ENCODE measurements around the gene GMCL1.
"Not testable (repeated sequence)": the region's sequence is repeated elsewhere in the genome, so short reads cannot be mapped to it uniquely, and the experiment has no call there.

GMCL1 gene

GRCh38 chr2:69829256-69830044 is at the start of gene GMCL1:
Gene GMCL1 (plus strand): TSS chr2:69829660. CDS start chr2:69829893, 233 bp downstream.
- DNase-seq: peak; percentile 89

DNA sequence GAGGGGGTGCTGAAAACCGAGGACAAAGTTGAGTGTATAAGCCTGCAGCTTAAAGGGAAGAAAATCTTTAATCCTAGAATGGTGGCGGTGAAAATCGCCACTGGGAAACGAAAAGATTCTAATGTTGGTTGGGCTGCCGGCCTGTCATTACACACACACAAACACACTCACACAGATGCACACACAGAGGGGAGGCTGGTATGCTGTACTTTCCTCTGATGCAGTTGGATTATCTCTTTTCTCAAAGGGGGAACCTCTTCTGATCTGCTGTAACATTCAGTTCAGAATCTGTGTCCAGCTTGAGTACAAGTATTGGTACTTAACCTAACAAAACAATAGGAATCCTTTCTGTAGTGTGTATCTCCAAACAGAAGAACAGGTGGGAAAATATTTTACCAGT is 48.5 kb upstream of the GMCL1 start:
- no peak for DNase-seq

- DNase-seq: peak; percentile 76
Measured at GRCh38 chr2:69781321-69782248, 47.9 kb upstream of the GMCL1 start.

DNA sequence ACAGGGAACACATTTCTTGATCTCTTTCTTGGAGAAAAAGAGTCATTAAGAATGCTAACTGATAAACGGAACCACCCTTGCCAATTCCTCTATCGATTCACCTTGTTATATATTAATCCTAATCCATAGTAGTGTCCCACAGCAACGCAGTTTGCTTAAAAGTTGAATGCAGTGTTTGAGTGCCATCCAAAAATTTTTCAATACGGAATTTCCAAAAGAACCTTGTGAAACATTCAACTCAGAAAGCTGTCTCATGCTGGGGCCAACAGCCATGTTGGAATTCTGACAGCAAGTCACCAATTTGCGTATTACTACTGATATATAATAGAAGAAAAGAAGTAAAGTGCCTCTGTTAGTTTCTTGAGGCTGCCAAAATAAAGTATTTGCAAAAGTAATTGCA is 45.2 kb upstream of the GMCL1 start:
- no peak for DNase-seq

DNA sequence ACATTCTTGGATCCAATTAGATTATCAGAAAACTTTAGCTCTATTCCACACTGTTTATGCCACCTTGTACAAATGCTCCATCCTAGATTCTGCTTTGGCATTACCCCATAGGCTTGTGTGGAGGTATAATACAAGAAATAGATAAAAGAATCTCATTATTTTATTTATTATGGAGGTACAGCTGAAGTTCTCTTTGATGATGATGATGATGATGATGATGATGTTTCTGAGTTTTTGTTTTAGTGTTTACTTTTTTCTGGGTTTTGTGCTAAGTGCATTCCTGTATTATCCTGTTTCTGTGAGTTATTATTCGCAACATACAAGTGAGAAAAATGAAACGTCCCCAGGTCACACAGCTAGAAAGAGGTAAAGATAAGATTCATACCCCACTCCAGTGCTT is 44.1 kb upstream of the GMCL1 start:
- no peak for DNase-seq

DNA sequence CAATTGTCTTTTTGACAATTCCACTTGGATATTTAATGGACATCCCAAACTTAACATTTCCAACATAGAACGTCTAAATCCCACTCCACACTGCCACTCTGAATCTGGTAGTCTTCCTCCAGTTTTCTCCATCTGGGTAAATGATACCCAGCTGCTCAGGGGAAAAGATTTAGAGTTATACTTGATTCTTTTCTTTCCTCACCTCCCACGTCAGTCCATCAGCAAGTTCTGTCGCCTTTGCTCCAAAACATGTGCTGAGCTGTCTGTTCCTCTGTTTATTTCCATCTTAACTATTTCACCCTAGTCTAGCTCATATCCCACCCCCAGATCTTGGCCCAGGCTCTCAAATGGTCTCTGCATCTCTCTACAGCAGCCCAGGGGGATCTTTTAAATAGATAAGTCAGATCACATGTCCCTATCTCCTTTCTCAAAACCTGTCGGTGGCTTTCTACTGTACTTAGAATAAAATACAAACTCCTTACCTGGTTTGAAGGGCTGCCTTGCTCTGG is 43.4 kb upstream of the GMCL1 start:
- DNase-seq: no peak

- DNase-seq: no peak
Measured at GRCh38 chr2:69789175-69789721, 40.2 kb upstream of the GMCL1 start.

DNA sequence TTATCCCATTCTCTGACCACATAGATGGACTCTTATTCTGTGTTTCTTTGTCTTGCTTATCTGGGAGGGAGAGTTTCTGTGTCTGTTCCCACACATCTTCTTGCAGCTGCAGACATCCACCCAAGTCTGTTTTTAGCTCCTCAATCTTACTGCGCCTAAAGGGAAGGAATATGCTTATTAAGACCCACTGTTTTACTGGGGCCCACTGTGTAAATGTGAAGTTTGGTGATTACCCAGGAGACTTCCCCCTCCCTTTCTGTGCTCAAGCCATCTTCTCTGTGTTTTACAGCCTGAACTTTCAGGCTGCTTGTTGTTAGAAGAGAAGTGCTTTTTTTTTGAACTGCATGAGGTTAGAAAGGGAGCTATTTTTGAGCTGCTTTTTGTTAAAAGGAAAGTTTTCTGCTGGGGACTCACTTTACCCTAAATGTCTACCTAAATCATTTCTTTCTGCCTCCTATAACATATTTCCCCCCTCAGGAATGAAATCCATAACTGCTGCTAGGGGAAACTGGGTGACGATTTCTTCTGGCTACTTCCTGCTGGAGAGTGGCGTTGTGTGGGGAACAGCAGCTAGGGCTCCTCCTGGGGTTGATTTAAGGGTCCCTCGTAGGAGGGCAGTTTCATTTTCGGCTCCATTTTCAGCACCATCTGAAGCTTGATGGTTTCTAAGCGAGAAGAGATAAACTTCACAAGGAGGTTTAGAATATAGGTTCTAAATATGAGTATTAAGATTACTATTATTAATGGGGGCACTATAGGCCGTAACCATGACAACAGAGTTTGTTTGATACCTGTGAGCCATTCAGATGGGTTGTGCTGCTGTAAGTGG is 39.5 kb upstream of the GMCL1 start:
- no peak for DNase-seq

DNA sequence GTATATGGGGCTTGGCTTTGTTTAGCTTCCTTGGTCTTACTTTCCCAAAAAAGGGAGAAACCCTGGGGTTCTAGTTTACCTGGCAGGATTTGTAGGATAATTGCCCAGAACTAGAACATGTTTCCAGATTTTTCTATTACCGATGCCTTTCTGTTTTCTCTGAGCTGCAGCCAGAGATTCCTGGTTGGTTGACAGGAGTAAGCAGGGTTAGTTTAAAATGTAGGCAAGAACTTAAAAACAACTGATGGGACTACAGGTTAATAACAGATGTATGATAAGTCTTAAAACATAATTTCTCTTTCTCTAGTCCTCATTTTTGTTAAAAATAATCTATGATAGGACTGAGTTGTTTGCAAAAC is 38.9 kb upstream of the GMCL1 start:
- no peak for DNase-seq

- DNase-seq: no peak
Measured at GRCh38 chr2:69791045-69791444, 38.4 kb upstream of the GMCL1 start.

DNA sequence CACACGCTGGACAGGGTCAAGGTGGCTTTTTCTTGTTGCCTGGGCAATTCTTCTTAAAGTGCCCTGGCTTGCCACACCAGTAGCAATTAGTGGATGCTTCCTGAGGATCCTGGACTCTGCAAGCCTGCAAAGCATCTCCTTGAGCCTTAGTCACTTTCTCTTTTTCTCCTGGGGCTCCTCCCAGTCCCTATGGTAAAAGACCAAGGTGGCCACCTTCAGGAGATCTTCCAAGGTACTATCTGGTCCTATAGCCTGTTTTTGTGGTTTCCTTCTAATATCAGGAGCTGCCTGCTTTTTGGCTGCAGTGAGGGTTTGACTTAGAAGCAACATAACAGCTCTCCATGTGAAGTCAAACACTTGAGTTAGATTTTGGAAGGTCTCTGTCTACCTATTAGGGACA is 33.3 kb upstream of the GMCL1 start:
- no peak for DNase-seq

DNA sequence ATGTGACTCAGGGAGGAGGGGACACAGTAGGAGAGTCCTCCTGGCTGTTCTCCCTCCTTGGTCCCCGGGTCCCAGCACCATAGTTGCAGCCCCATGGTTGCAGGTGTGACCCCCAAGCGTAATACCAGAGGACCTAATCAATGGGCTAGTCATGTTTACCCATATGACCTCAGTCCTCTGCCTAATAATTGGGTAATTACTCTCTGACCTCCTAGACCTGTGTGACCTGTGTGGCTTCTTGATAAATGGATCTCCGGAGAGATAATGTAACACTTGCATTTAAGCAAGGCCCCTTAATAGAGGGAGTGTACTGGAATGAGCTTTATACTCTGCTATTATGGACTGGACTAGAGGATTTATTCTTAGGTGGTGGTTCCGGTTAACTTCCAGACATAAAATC is 32.2 kb upstream of the GMCL1 start:
- no peak for DNase-seq

GRCh38 chr2:69797836-69798289 is 31.6 kb upstream of the GMCL1 start:
- DNase-seq: no peak

- no peak for DNase-seq
Measured at GRCh38 chr2:69798290-69798908, 31.1 kb upstream of the GMCL1 start.

DNA sequence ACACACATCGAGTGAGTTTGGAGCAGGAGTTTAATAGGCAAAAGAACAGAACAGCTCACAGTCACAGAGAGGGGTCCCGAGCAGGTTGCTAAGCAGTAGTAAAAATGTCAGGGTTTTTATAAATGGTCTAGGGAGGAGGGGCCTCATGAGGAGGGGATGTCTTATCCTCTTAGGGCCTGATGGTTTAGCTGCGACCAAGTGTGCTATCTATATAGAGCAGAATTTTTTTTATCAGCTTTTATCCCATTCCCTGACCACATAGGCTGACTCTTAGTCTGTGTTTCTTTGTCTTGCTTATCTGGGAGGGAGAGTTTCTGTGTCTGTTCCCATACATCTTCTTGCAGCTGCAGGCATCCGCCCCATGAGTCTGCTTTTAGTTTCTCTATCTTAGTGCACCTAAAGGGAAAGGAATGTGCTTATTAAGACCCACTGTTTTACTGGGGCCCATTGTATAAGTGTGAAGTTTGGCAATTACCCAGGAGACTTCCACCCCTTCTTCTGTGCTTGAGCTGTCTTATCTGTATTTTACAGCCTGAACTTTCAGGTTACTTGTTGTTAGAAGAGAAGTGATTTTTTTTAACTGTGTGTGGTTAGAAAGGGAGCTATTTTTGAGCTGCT is 30.4 kb upstream of the GMCL1 start:
- no peak for DNase-seq

DNA sequence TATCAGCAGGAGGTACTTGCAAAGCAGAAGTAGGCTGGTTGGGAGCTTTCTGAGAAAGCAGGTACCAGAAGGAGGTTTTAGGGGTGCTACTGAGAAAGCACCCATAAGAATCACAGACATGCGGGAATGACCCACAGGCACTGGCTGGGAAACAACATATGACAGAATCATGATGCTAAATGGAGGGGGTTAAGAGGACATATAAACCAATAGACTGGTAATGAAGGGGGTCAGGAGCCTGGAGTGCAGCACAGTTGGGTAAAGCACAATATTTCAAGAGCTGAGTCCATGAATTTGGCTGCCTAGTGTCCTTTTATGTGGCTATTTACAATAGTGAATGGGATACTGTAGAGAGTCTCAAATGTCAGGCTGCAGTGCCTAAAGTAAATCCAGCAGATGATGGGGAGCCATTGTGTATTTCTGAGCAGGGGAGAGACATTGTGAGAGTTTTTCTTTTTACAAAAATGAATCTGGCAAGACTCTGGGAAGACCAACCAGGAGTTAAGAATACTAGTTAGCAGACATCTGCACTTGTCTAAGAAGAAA is 27.6 kb upstream of the GMCL1 start:
- DNase-seq: peak; percentile 11

DNA sequence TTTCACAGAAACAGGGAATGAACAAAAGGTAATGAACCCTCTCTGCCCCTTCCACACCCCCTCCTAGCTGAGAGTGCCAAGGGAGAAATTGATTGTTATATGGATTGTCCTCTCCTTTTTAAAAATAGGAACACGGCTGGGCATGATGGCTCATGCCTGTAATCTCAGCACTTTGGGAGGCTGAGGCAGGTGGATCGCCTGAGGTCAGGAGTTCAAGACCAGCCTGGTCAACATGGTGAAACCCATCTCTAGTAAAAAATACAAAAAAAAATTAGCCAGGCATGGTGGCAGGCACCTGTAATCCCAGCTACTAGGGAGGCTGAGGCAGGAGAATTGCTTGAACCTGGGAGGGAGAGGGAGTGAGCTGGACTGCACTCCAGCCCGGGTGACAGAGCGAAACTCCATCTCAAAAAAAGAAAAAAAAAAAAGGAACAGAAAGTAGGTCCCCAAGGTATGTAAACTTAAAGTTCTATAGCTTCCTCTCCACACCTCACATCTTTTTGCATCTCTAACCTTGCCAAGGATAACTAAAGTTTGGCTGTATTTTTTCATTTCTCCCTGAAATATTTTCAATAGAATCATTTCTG is 26.6 kb upstream of the GMCL1 start:
- not testable (repeated sequence) for DNase-seq

- no peak for DNase-seq
Measured at GRCh38 chr2:69804416-69804815, 25.0 kb upstream of the GMCL1 start.

DNA sequence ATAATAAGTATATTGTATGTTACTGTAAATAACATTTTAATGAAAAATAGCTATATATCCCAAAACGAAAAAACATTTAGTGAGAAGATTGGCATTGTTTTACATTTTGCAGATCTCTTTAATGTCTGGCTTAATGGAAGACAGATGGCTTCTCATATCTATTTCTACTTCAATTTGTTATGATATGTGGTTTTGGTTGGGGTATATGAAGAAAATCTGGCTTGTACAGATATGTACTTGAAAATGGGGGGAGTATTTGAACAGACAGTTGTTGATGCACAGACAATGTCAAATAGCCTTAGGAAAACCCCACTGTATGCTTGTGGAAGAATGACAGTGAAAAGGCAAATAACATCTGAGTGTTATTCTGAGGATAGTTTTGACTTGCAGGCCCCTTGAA is 23.6 kb upstream of the GMCL1 start:
- DNase-seq: no peak

DNA sequence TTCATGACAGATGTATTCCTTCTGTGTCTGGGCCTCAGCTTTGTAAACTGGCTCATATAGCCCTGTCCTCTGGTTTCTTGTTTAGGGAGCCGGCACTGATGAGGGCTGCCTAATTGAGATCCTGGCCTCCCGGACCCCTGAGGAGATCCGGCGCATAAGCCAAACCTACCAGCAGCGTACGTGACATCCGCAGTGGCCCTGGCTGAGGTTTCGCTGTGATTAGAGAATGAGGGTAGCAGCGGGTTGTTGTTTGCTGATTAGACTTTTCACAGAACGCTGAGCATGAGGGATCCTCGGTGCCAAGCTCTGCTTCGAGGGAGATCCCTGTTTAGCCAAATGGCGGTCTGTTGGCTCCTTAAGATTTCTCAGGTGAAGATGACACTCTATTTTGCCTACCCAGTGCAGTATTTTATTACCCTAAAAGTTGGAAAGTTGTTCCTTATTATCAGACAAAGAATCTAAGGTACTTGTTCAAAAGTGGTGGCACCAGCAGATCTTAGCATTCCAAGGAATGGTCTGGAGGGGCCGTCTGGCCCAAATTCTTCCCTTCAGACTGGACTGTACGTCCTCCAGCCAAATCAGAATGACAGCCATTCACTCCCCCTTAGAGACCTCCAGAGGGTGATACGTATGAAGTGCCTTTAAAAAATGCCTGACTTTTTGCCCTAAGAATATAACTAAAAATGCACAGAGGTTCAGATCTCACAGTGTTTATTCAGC is 21.5 kb upstream of the GMCL1 start:
- DNase-seq: no peak
